ENCODE measurements around the gene ROBO1.

GRCh38 chr3:78728406-78729145 is 1039.2 kb downstream of the ROBO1 start:
- TF ChIP-seq CTCF (IDR thresholded peaks at IDR 0.05) (no peak), POLR2A (IDR thresholded peaks at IDR 0.05) (no peak)
